Subcutaneous adipose tissue (tissue), 4 donors: Measurements from ENCODE around the gene PROK1. TPM values are rescaled to one million over a fixed set of nuclear protein-coding genes. Genes with fewer than 3 reads are reported as not detected.

ENCODE experiments used
- total RNA-seq, 4 donors: library from RNA; depleted of rRNA; stranded (reverse); fragments of >200 nt; gene quantifications; one replicate each; pipeline ENCODE4 v1.1.0, GENCODE V29; 2016
- TF ChIP-seq, protein P1 (sequence below): fragments of 450-650 bp; IDR thresholded peaks from one replicate; pipeline ENCODE4 v1.5.1; 2016; ENCODE audit warnings: low read depth, mild to moderate bottlenecking, control low read depth, antibody characterized with exemption, moderate library complexity

The PROK1 gene
- total RNA-seq, 4 donors from 2014 or later = 3.6 to 25.8 TPM; not detected in 2

- TF ChIP-seq, protein P1, sequence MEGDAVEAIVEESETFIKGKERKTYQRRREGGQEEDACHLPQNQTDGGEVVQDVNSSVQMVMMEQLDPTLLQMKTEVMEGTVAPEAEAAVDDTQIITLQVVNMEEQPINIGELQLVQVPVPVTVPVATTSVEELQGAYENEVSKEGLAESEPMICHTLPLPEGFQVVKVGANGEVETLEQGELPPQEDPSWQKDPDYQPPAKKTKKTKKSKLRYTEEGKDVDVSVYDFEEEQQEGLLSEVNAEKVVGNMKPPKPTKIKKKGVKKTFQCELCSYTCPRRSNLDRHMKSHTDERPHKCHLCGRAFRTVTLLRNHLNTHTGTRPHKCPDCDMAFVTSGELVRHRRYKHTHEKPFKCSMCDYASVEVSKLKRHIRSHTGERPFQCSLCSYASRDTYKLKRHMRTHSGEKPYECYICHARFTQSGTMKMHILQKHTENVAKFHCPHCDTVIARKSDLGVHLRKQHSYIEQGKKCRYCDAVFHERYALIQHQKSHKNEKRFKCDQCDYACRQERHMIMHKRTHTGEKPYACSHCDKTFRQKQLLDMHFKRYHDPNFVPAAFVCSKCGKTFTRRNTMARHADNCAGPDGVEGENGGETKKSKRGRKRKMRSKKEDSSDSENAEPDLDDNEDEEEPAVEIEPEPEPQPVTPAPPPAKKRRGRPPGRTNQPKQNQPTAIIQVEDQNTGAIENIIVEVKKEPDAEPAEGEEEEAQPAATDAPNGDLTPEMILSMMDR = no peak
These were observed 38.4 kb upstream of the PROK1 start for GRCh38 chr1:110412576-110412975.

- TF ChIP-seq, protein P1 = no peak
These were observed 32.2 kb upstream of the PROK1 start for GRCh38 chr1:110418729-110419128.

DNA sequence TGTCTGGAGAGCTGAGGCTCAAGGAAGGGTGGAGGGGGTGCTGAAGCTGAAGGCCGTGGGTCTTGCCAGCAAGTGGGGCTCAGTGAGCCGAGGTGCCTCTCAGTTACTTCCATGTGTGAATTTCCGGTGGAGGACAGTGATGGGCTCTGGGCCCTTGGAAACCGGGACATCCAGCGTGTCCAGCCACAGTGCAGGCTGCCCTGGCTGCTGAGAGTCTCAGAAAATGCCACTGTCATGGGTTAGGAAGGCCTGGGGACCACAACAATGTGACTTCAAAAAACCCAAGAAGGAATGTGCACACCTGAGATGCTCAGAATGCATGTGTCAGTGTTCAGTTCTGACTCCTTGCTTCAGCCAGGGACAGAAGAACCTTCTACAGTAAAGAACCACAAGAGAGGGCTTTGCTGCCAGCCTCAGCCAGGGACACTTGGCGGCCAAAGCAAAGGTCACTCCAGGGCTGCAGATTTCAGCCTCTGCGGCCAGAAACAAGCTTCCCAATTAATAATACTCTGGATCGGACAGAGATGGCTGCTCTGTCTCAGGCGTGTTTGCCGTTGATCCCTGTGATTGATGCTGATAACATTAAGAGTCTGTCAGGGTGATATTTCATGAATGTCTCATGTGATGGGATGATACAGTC lies 30.8 kb upstream of the PROK1 start:
- TF ChIP-seq, protein P1 = no peak

DNA sequence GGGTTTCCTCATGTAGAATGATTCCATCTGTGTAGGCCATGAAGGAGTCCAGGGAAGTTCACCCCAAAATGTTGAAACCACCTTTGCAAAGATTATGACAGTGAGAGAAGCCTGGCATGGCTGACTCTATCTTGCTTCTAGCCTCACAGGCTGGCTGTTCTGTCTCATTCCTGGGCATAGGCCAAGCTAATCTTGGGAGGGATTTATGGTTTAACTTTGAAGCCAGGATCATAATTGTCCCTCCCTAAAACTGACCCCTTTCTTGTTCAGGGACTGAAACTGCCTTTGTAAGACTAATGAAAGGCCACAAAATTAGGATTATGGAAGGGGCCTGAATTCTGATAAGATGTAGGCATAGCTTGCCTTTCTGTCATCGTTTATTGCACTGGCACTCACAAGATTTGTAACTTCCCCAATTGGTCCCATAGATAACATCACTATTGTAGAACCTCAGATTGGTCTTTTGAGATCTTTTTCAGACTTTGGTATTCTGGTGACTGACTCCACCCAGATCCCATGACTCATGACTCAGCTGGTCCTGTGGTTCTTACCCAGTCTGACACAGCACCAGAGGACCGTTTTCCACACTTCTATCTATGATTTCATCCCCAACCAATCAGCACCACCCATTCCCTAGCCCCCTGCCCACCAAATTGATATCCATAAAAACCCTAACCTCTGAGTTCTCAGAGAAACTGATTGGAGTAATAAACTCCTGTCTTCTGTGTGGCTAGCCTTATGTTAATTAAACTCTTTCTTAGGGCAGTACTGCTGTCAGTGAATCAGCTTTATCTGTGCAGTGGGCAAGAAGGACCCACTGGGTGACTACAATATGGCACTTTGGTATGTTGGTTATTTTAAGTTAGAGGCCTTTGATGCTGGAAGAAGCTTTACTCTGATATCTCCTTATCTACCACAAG lies 29.8 kb upstream of the PROK1 start:
- TF ChIP-seq, protein P1 = no peak

- TF ChIP-seq, protein P1 = no peak
These were observed 26.0 kb upstream of the PROK1 start for GRCh38 chr1:110424699-110425611.

GRCh38 chr1:110425612-110426152 lies 25.3 kb upstream of the PROK1 start:
- TF ChIP-seq, protein P1 = no peak
